HepG2 (cell line): ENCODE measurements around the gene ZBTB2. TPM values are rescaled to one million over a fixed set of nuclear protein-coding genes. Genes with fewer than 3 reads are reported as not detected.

Experiments
- ATAC-seq: fragments of 200-7000 bp; cut with Tn5 transposase; 3 replicates; pipeline ENCODE4 v1.9.1; 2020; ENCODE audit warnings: mild to moderate bottlenecking, moderate library complexity
- BruUV-seq: library from RNA; stranded (reverse); fragments of 400-500 nt; replicated peaks from 2 replicates; lab custom pipeline; 2021; lab: Mats Ljungman, UMichigan
- CTCF ChIA-PET: fragments of 300-600 bp; formaldehyde crosslinking; extraction: SDS; loops from one replicate; lab custom pipeline; 2021; ENCODE audit warnings: low total read pairs, inconsistent platforms, low intra/inter-chr PET ratio; lab: Yijun Ruan, JAX
- POLR2A ChIA-PET: fragments of 350-600 bp; sonication (Branson Sonifier 250); formaldehyde crosslinking; loops from one replicate; lab custom pipeline; 2020; ENCODE audit warnings: antibody characterized with exemption, inconsistent platforms; lab: Yijun Ruan, JAX
- DNase-seq: peaks from one replicate; pipeline ENCODE4 v3.0.0-alpha.2; 2015; ENCODE audit warnings: low spot score
- FAIRE-seq: peaks from 3 replicates; lab custom pipeline; 2011; peaks lifted over from hg19 to GRCh38; lab: Jason Lieb, UNC
- H2AFZ ChIP-seq: one replicate; pipeline ENCODE4 v1.6.1; 2011; ENCODE audit warnings: low read length, inconsistent platforms
- H3K27ac ChIP-seq: fragments of 300-600 bp; 3 replicates; pipeline ENCODE4 v1.8.0; 2011; ENCODE audit warnings: mixed run types, mild to moderate bottlenecking, mixed read lengths, low read length, inconsistent platforms; ENCODE audit not compliant: insufficient read depth; ENCODE audit errors: extremely low read length
- H3K27me3 ChIP-seq, 2 experiments: fragments of 200-600 bp in 1 of 2; 2 replicates in 1 of 2; 3 replicates in 1 of 2; pipeline versions ENCODE4 v1.6.0 to v1.8.0; 2011; ENCODE audit warnings: low read length in 2 of 2, mild to moderate bottlenecking in 2 of 2, moderate library complexity in 2 of 2, inconsistent platforms in 1 of 2; ENCODE audit not compliant: insufficient read depth in 2 of 2, control insufficient read depth in 1 of 2
- H3K36me3 ChIP-seq, 2 experiments: fragments of 200-600 bp in 1 of 2; replicated peaks in 1 of 2; 2 replicates in 1 of 2; 3 replicates in 1 of 2; pipeline versions ENCODE4 v1.5.1 to v1.8.0; 2011; ENCODE audit warnings: low read length in 2 of 2, inconsistent platforms in 1 of 2; ENCODE audit not compliant: insufficient read depth in 2 of 2, control insufficient read depth in 1 of 2
- H3K4me1 ChIP-seq: 2 replicates; pipeline ENCODE4 v1.5.1; 2012; ENCODE audit warnings: low read length, inconsistent platforms; ENCODE audit not compliant: insufficient read depth
- H3K4me2 ChIP-seq: 2 replicates; pipeline ENCODE4 v1.6.0; 2011; ENCODE audit warnings: low read depth, low read length, inconsistent platforms
- H3K4me3 ChIP-seq, 3 experiments: fragments of 200-600 bp in 1 of 3; sonication (generic), shearing (Covaris generic) in 1 of 3; replicated peaks in 1 of 3; 2 replicates each; pipeline ENCODE4 v1.5.1; 2011 to 2016; ENCODE audit warnings: low read length in 3 of 3, inconsistent platforms in 2 of 3, low read depth in 2 of 3, mild to moderate bottlenecking in 2 of 3, control low read depth in 1 of 3, mixed read lengths in 1 of 3; ENCODE audit not compliant: insufficient read depth in 1 of 3
- H3K79me2 ChIP-seq: one replicate; pipeline ENCODE4 v1.6.1; 2011; ENCODE audit warnings: low read length, inconsistent platforms; ENCODE audit not compliant: insufficient read depth
- H3K9ac ChIP-seq: 2 replicates; pipeline ENCODE4 v1.6.0; 2011; ENCODE audit warnings: mild to moderate bottlenecking, low read depth, low read length, inconsistent platforms; ENCODE audit not compliant: insufficient read depth
- H3K9me3 ChIP-seq: 2 replicates; pipeline ENCODE4 v1.5.1; 2012; ENCODE audit warnings: mild to moderate bottlenecking, low read length
- H4K20me1 ChIP-seq: 2 replicates; pipeline ENCODE4 v1.6.0; 2011; ENCODE audit warnings: inconsistent platforms, mild to moderate bottlenecking, low read length, moderate library complexity; ENCODE audit not compliant: insufficient read depth
- CEBPB ChIP-seq: IDR thresholded peaks from 2 replicates; pipeline ENCODE4 v1.6.1; 2011; ENCODE audit warnings: low read depth, low read length, improper control_type of control experiment, borderline replicate concordance
- GMEB2 ChIP-seq: IDR thresholded peaks from 2 replicates; pipeline ENCODE4 v1.6.1; 2016; ENCODE audit warnings: missing biosample characterization, missing genetic modification reagents, low read depth
- KDM5B ChIP-seq: sonication (generic); formaldehyde crosslinking; IDR thresholded peaks from 2 replicates; pipeline ENCODE4 v1.4.0; 2020; ENCODE audit warnings: missing genetic modification reagents, mild to moderate bottlenecking, borderline replicate concordance
- PITX1 ChIP-seq: sonication (generic); formaldehyde crosslinking; IDR thresholded peaks from 2 replicates; pipeline ENCODE4 v1.5.1; 2020; ENCODE audit warnings: mild to moderate bottlenecking, missing genetic modification reagents
- POLR2G ChIP-seq: fragments of 200-400 bp; formaldehyde crosslinking; IDR thresholded peaks from 2 replicates; pipeline ENCODE4 v1.6.1; 2018; ENCODE audit warnings: mild to moderate bottlenecking, low read depth, low read length, moderate library complexity
- RBM22 ChIP-seq: fragments of 200-400 bp; formaldehyde crosslinking; optimal IDR thresholded peaks from 2 replicates; pipeline ENCODE3; 2017; ENCODE audit warnings: mild to moderate bottlenecking, low read length, moderate library complexity
- REPIN1 ChIP-seq: sonication (generic); formaldehyde crosslinking; IDR thresholded peaks from 2 replicates; pipeline ENCODE4 v1.8.0; 2022; ENCODE audit warnings: missing genetic modification reagents, low read depth, mild to moderate bottlenecking, borderline replicate concordance
- ZNF563 ChIP-seq: sonication (generic); formaldehyde crosslinking; IDR thresholded peaks from 2 replicates; pipeline ENCODE4 v1.8.0; 2022; ENCODE audit warnings: mild to moderate bottlenecking, moderate library complexity, missing genetic modification reagents
- WGBS: methylation state at CpG from one replicate; pipeline ENCODE4 v1.1.6; 2017; ENCODE audit warnings: low lambda C conversion rate; 5-methylcytosine and 5-hydroxymethylcytosine counted together
- in situ Hi-C: cut with HindIII; loops from 2 replicates; pipeline ENCODE4 v1.10.0; 2017; ENCODE audit warnings: low pct_unique_long_range_greater_than_20kb; ENCODE audit not compliant: extremely low pct_ligation_motif_present
- intact Hi-C: fragments of 100-400 bp; cut with micrococcal nuclease; formaldehyde crosslinking; loops from one replicate; pipeline ENCODE4 v1.10.0; 2022; ENCODE audit not compliant: unreplicated experiment
- polyA plus RNA-seq, 8 experiments: library from polyadenylated mRNA; depleted of rRNA in 3 of 8; stranded (reverse) in 7 of 8; unstranded in 1 of 8; fragments of >200 nt; fragmentation: Illumina TruSeq in 4 of 8; extraction: Trizol in 4 of 8; gene quantifications; 2 replicates each; pipeline versions ENCODE4 v1.2.1 to v1.2.3, GENCODE V29; 2011 to 2016; ENCODE audit warnings: low read depth in 4 of 8, missing spikeins in 1 of 8, mixed read lengths in 1 of 8; ENCODE audit not compliant: insufficient read depth in 1 of 8
- total RNA-seq, 5 experiments: library from RNA; depleted of rRNA; stranded (reverse); fragments of >200 nt; fragmentation: Illumina TruSeq; extraction: Trizol; gene quantifications; 2 replicates each; pipeline ENCODE4 v1.2.3, GENCODE V29; 2016; ENCODE audit warnings: low read depth in 1 of 5

The ZBTB2 gene
- total and polyA plus RNA-seq, 2 of the 13 experiments (the other 11 are each of a cell fraction or from before 2014, with no cell fraction given), result 15.4 to 22.8 TPM

DNA sequence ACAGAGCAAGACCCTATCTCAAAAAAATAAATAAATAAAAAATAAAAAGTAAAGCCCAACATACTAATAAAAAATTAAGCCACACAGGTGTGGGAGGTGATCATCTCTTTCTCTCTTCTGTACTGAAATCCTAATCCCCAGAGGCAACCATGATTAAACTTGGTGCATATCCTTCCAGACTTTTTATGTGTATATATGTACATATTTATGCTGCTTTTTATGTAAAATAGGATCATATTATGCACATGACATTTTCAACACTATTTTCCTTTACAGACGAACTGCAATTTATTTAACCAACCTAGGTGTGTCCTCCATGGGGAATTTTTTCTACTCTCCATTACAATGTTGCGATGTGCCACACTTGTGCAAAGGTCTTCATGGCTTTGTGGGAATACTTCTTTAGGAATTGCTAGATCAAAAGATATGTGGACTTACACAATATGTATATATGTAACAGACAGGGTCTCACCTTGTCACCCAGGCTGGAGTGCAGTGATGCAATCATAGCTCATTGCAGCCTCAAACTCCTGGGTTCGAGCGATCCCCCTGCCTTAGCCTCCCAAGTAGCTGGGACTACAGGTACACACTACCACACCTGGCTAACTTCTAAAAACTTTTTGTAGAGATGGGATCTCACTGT lies 36.9 kb upstream of the ZBTB2 start:
- WGBS, result 98% methylated on average over 4 of the region's 4 CpGs
- no peak overlapping the region for H3K27ac ChIP-seq
- no peak for FAIRE-seq
- no peak overlapping the region for H3K4me3 ChIP-seq
- H3K27me3 ChIP-seq, result no peaks in the 10 kb centered on the region
- H3K36me3 ChIP-seq, result peaks cover 32 to 89% of the 10 kb centered on the region in 2 experiments
- no TSS peak for BruUV-seq
- TF ChIP-seq PITX1 (CRISPR knock-in tag) (no peak), CEBPB (peak; percentile 59; the same call in 1 of the 2 replicates), POLR2G (0 out of 2 replicates have a peak, but pooled peaks have one; percentile 28)
- no peak overlapping the region for H3K9ac ChIP-seq
- H4K20me1 ChIP-seq, result no peaks in the 10 kb centered on the region
- in situ Hi-C loops (no loop called here), intact Hi-C loops (no loop called here)
- no peak overlapping the region for H2AFZ ChIP-seq
- no peaks in the 10 kb centered on the region for H3K4me1 ChIP-seq
- ATAC-seq, result no peak
- peaks cover 3% of the 10 kb centered on the region for H3K79me2 ChIP-seq
- POLR2A ChIA-PET, result no interaction called here
- DNase-seq, result no peak
- H3K4me2 ChIP-seq, result no peak overlapping the region
- CTCF ChIA-PET, result no interaction called here
- no peaks in the 10 kb centered on the region for H3K9me3 ChIP-seq

- BruUV-seq, result no TSS peak
- no peak overlapping the region for H2AFZ ChIP-seq
- in situ Hi-C loops, result no loop called here
- no peak overlapping the region for H3K9ac ChIP-seq
- FAIRE-seq (no peak), ATAC-seq (peak; percentile 42), DNase-seq (no peak)
- H3K79me2 ChIP-seq, result no peaks in the 10 kb centered on the region
- H3K4me2 ChIP-seq, result no peak overlapping the region
- no peaks in the 10 kb centered on the region for H3K4me1 ChIP-seq
- intact Hi-C loops, result no loop called here
- ChIA-PET POLR2A (interaction anchor here (0.7 kb wide), 1 partner anchor 28 kb away, joined by 4 read pairs; no protein-coding TSS in a partner anchor), CTCF (no interaction called here)
- TF ChIP-seq ZNF563 (CRISPR knock-in tag) (no peak), REPIN1 (CRISPR knock-in tag) (no peak), KDM5B (CRISPR knock-in tag) (no peak), RBM22 (no peak), GMEB2 (CRISPR knock-in tag) (no peak)
- WGBS, result 98% methylated on average over 4 of the region's 4 CpGs
- H3K36me3 ChIP-seq, result peaks cover 28 to 79% of the 10 kb centered on the region in 2 experiments
- H3K27me3 ChIP-seq, result no peaks in the 10 kb centered on the region
- H3K9me3 ChIP-seq, result no peaks in the 10 kb centered on the region
- no peak overlapping the region for H3K4me3 ChIP-seq
- H4K20me1 ChIP-seq, result no peaks in the 10 kb centered on the region
- no peak overlapping the region for H3K27ac ChIP-seq
These were observed 34.2 kb upstream of the ZBTB2 start for GRCh38 chr6:151425561-151425960.
